ENCODE results near the gene ARL10.
"Not testable (repeated sequence)": the region's sequence is repeated elsewhere in the genome, so short reads cannot be mapped to it uniquely, and the experiment has no call there.

Gene ARL10

DNA sequence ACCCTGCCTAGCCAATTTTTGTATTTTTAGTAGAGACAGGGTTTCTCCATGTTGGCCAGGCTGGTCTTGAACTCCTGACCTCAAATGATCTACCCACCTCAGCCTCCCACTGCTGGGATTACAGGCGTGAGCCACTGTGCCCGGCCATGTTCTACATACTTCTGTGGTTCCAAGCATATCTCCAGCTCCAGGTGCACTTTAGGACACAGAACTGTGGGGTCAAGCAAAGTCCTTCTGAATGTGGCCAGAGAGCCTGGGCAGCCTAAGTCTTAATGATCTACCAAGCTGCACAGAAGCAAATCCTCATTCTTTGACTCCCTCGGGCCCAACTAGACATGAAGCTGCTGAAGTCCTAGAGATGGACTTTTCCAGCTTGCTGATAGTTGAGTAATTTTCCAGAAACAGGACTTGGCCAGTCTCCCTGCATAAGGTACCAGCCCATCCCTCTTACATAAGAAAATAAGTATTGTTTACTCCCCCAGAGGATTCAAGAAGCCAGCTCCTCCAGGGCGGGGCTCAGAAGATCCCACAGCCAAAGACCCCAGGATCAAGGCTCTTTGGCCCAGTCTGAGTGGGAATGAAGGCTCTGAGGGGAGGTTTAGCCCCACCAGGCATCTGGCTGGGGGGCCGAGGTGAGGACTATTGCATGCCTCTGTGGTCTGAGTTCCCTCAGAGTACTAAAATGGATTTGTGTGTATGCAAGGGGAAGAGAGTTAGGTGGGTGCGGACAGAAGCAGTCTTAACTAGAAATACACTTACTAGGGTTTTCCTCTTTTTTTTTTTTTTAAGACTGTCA is 42.4 kb downstream of the ARL10 start:
- H3K36me3 Mint-ChIP-seq (ENCODE audit: low read depth): peaks cover 14% of the 10 kb centered on the region

DNA sequence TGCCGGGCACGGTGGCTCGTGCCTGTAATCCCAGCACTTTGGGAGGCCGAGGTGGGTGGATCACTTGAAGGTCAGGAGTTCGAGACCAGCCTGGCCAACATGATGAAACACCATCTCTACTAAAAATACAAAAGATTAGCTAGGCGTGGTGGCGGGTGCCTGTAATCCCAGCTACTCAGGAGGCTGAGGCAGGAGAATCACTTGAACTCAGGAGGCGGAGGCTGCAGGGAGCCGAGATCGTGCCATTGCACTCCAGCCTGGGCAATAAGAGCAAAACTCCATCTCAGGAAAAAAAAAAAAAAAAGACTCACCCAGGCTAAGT is 42.9 kb downstream of the ARL10 start:
- H3K4me1 Mint-ChIP-seq (ENCODE audit: low read depth): peaks cover 11% of the 10 kb centered on the region
- H3K27me3 Mint-ChIP-seq (ENCODE audit: low read depth); H3K9me3 Mint-ChIP-seq; H3K27ac Mint-ChIP-seq; H3K4me3 Mint-ChIP-seq: not testable (repeated sequence)
- peaks cover 14% of the 10 kb centered on the region for H3K36me3 Mint-ChIP-seq (ENCODE audit: low read depth)

More for the DNA sequence above, 42.4 kb downstream of the ARL10 start:
- Mint-ChIP-seq H3K9me3 (no peaks in the 10 kb centered on the region), H3K27ac (no peak overlapping the region), H3K27me3 (ENCODE audit: low read depth) (no peaks in the 10 kb centered on the region), H3K4me1 (ENCODE audit: low read depth) (peaks cover 7% of the 10 kb centered on the region), H3K4me3 (no peak overlapping the region)

DNA sequence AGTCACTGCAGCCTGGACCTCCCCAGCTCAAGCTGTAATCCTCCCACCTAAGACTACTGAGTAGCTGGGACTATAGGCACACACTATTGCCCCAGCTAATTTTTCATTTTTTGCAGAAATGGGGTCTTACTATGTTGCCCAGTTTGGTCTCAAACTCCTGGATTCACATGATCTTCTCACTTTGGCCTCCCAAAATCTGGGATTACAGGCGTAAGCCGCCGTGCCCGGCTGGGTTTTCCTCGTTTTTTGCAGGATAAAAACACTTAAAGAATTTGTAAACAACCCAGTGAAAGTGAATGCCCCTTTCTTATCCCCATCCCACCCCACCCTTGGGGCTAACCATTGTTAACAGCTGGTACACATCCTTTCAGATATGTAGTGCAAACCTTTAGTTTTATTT is 43.3 kb downstream of the ARL10 start:
- no peaks in the 10 kb centered on the region for H3K27me3 Mint-ChIP-seq (ENCODE audit: low read depth)
- H3K27ac Mint-ChIP-seq: no peak overlapping the region
- H3K9me3 Mint-ChIP-seq: no peaks in the 10 kb centered on the region
- peaks cover 14% of the 10 kb centered on the region for H3K36me3 Mint-ChIP-seq (ENCODE audit: low read depth)
- H3K4me3 Mint-ChIP-seq: no peak overlapping the region
- peaks cover 12% of the 10 kb centered on the region for H3K4me1 Mint-ChIP-seq (ENCODE audit: low read depth)

DNA sequence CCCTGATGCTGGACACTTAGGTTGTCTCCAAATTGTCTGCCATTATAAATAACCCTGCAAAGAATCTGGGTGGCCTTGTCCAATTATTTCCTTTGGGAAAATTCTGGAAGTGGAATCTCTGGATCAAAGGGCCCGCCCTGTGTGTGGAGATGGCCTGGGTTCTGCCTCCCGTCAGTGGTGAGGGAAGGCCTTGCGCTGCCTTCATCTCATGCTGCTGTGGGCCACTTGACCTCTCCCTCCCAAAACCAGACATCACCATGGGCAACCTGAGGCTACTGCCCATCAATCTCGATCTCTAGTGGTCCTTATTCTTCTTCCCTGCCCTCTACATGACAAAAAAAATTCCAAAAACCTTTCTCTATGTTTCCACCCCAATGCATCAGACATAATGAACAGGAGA is 44.5 kb downstream of the ARL10 start:
- H3K27me3 Mint-ChIP-seq (ENCODE audit: low read depth): no peaks in the 10 kb centered on the region
- H3K36me3 Mint-ChIP-seq (ENCODE audit: low read depth): peaks cover 14% of the 10 kb centered on the region
- H3K4me3 Mint-ChIP-seq: no peak overlapping the region
- no peak overlapping the region for H3K27ac Mint-ChIP-seq
- H3K4me1 Mint-ChIP-seq (ENCODE audit: low read depth): peaks cover 21% of the 10 kb centered on the region
- H3K9me3 Mint-ChIP-seq: no peaks in the 10 kb centered on the region

DNA sequence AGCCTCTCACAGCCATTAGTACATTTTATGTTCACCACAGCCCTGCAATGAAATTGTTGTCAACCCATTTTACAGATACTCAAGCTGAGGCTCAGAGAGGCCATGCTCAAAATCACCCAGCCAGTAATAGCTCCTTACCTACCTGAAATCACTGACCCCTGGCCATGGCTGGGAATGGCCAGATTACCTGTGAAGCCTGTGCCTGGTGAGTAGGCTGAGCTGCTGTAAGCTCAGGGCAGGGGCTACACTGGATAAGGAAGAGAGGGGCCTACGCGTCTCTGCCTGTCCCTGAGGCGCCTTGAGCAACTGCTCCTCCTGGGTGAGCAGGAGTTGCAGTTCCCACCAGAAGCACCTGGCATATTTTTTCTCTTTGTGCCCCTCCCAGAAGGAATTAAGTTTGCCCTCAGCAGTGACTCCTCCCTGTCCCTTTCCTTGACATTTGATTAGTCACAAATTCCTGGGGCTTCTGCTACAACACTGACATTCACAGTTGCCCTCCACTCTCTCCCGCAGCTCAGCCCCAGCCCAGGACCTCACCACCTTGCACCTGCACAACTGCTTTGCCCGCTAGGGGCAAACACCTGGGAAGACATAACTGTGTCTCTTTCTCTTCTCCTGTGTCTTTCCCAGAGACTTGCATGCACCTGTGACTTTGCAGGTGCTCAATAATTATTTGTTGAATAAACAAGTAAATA is 45.3 kb downstream of the ARL10 start:
- Mint-ChIP-seq H3K9me3 (no peaks in the 10 kb centered on the region), H3K4me3 (no peak overlapping the region), H3K4me1 (ENCODE audit: low read depth) (peaks cover 29% of the 10 kb centered on the region), H3K36me3 (ENCODE audit: low read depth) (peaks cover 14% of the 10 kb centered on the region), H3K27me3 (ENCODE audit: low read depth) (no peaks in the 10 kb centered on the region), H3K27ac (no peak overlapping the region)

DNA sequence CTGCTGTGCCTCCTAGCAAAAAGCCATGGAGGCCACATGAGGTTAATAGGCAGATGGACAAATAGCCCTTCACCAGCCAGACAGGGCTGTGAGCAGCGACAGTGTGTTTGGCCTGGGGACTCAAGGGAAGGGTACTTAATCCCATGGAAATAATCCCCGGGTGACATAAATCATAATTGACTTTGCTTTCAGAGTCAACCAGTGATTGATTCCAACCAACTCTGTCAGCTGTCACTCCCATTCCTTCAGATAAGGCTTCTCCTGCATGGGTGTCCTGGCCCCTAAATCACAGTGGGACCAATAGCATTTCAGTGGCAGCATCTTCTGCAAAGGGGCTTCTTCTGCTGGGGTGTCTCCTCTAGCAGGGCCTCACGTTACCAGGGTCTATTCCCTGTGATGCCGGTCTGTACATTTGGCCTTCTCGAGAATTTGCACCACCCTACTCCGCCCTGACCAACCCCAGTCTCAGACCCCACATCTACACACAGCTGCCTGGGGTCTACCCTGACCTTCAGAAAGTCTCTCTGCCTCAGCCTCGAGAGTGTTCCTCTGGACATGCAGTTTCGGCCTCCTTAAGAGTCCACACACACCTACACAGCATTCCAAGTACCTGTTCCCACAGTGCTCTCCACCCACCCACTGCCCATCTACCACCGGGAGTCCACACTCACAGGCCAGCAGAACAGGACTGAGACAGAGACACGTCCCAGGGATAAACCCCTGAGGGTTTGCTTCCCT is 47.4 kb downstream of the ARL10 start:
- peaks cover 36% of the 10 kb centered on the region for H3K4me1 Mint-ChIP-seq (ENCODE audit: low read depth)
- H3K4me3 Mint-ChIP-seq: no peak overlapping the region
- no peaks in the 10 kb centered on the region for H3K27me3 Mint-ChIP-seq (ENCODE audit: low read depth)
- no peaks in the 10 kb centered on the region for H3K9me3 Mint-ChIP-seq
- H3K36me3 Mint-ChIP-seq (ENCODE audit: low read depth): peaks cover 9% of the 10 kb centered on the region
- H3K27ac Mint-ChIP-seq: no peak overlapping the region

DNA sequence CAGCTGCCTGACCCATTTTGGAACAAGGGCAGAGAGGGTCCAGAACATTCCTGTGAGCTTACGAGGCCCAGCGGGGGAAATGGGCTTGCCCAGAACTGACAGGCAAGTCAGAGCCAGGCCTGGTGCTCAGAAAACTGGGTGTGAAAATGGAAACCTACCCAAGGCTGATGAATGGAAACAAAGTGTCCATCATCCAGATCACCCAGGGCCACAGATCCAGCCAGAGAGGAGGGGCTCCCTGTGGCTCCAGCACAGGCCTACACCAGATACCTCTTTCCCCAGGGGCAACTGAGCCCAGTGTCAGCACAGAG is 47.9 kb downstream of the ARL10 start:
- H3K27me3 Mint-ChIP-seq (ENCODE audit: low read depth): peaks cover 2% of the 10 kb centered on the region
- H3K4me1 Mint-ChIP-seq (ENCODE audit: low read depth): peaks cover 36% of the 10 kb centered on the region
- peaks cover 9% of the 10 kb centered on the region for H3K36me3 Mint-ChIP-seq (ENCODE audit: low read depth)
- no peak overlapping the region for H3K4me3 Mint-ChIP-seq
- H3K9me3 Mint-ChIP-seq: no peaks in the 10 kb centered on the region
- no peak overlapping the region for H3K27ac Mint-ChIP-seq

DNA sequence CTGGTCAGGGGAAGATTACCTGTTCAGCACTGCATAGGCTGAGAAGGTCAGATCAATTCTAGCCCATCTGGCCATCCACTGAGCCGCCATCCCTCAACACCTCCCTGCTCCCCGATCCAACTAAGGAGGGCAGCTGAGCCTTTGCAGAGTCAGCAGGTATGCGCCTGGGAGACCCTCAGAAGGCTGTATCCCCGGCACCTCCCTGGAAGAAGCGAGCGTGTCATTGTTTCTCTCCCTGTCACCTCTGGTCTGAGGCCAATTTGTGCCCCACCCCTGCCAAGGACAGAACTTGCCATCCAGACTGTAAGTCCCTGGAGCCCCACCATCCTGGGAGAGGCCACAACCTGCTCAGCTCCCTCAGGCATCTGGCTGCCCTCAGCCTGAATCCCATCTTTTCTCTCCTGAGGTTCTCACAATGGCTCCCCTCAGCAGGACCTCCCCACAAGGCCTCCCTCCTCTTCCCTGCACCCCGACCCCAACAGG is 48.5 kb downstream of the ARL10 start:
- Mint-ChIP-seq H3K27ac (no peak overlapping the region), H3K9me3 (no peaks in the 10 kb centered on the region), H3K4me3 (no peak overlapping the region), H3K36me3 (ENCODE audit: low read depth) (peaks cover 9% of the 10 kb centered on the region), H3K4me1 (ENCODE audit: low read depth) (peaks cover 36% of the 10 kb centered on the region), H3K27me3 (ENCODE audit: low read depth) (peaks cover 3% of the 10 kb centered on the region)

DNA sequence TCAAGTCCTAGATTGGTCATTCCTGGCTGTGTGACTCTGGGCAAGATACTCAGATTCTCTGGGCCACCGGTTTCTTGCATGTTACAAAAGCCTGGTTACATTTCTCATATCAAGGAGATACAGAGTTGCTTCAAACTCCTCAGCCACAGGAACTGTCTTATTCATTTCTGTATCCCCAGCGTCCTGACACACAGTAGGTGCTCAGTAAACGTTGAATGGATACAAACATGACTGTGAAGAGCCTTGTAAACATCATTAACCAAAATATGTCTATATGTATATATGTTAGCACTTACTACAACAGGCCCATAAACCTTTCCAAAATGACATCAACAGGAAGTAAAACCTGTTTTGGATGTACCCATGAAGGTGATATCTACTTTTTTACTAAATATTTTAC is 49.4 kb downstream of the ARL10 start:
- Mint-ChIP-seq H3K36me3 (ENCODE audit: low read depth) (peaks cover 9% of the 10 kb centered on the region), H3K4me3 (peak overlapping the region; percentile 87), H3K9me3 (no peaks in the 10 kb centered on the region), H3K27ac (peak overlapping the region; percentile 41), H3K4me1 (ENCODE audit: low read depth) (peaks cover 36% of the 10 kb centered on the region), H3K27me3 (ENCODE audit: low read depth) (peaks cover 8% of the 10 kb centered on the region)

DNA sequence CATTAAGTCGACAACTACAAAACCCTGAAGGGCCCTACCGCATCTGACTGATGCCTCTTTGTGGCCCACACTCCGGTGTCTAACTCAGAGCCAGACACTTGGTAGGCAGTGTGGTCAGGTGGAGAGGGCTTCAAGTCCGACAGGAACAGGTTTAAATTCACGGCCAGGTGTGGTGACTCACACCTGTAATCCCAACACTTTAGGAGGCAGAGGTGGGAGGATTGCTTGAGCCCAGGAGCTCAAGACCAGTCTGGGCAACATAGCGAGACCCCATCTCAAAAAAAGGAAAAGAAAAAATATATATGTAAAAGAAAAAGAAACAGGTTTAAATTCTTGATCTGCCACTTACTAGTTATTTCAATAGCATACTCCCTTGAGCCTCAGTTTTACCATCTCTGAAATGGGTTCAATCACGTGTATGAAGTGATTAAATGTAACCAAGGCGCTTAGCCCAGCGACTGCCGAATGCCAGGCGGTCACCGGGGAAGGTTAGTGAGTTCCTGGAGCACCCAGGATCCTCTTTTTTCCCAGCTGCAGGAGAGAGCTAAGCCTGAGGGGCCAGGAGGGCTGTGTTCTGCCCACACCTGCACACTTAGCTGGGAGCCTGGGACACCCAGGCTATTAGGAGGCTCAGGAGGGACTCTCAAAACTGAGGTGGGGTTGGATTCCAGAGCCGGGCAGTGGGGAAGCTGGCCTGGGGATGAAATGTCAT is 50.1 kb downstream of the ARL10 start:
- Mint-ChIP-seq H3K36me3 (ENCODE audit: low read depth) (peaks cover 6% of the 10 kb centered on the region), H3K27me3 (ENCODE audit: low read depth) (peaks cover 10% of the 10 kb centered on the region), H3K4me1 (ENCODE audit: low read depth) (peaks cover 36% of the 10 kb centered on the region), H3K4me3 (peak overlapping the region; percentile 87), H3K27ac (peak overlapping the region; percentile 83), H3K9me3 (peaks cover 1% of the 10 kb centered on the region)

DNA sequence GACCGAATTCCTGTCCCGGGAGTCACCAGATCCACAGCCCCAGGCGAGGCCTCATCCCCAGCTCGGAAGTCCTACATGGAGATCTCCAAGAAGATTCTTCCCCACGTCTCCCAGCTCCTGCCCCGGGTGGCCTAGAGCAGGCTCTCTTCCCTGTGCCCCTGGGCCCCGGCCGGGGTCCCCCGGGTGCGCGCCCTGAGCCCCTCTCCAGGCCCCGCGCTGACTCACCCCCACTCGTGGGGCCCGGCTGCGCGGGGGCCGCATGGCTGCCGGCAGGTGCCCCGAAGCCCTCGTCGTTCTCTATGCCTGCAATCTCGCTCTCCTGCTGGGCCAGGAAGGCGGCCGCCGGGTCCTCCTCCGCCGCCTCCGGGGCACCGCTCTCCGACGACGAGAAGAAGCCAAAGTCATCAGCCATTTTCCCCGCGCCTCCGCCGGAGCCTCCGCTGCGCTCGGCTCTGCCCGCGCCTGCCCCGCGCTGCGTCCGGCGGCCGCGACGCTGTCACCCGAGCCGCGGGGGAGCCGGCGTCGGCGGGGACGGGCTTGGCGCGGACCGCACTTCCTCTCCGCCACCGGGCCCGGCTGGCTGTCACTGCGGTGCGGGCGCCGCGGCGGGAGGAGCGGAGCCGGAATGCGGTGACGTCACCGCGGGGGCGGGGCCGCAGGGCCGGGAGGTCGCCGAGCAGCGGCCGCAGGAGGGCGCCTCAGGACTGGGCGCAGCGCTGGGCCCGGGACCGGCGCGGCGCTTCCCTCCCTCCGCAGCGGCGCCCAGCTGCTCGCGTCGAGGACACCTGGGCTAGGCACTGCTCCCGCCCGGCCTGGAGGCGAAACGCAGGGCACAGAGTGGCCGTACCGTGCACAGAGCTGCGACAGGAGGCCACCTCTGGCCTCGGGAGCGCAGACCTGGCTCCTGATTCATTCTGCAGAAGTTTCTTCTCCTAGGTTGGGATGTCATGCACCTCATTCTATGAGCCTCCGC is 51.0 kb downstream of the ARL10 start, which contains the start of gene CLTB:
Gene CLTB (minus strand): TSS at position 588 of the 973 bp plus-strand sequence. CDS start 176 bp downstream, at position 412.
- Mint-ChIP-seq H3K9me3 (peaks cover 4% of the 10 kb centered on the region), H3K36me3 (ENCODE audit: low read depth) (peaks cover 6% of the 10 kb centered on the region), H3K4me3 (peak within 1 kb of the TSS; percentile 87), H3K4me1 (ENCODE audit: low read depth) (peaks cover 32% of the 10 kb centered on the region), H3K27ac (peak within 1 kb of the TSS; percentile 83), H3K27me3 (ENCODE audit: low read depth) (peaks cover 19% of the 10 kb centered on the region)

DNA sequence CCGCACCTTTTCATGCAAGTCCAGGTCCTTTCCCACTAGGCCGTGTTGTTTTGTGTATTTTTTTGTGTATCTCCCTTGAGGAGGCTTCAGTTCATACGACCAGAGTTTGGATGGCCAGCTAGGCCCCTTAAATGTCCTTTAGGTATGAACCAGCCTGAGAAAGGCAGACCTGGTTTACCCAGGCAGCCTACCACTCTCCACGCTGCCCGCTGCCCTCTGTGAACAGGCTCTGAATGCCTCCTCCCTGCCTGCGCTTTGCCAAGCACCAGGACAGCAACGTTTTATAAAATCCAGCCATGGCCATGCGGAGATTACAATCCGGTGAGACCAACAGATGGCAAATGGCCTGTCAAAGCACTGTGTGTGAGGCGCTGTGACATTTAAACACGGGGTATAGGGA is 51.7 kb downstream of the ARL10 start:
- peaks cover 4% of the 10 kb centered on the region for H3K9me3 Mint-ChIP-seq
- H3K4me3 Mint-ChIP-seq: peak overlapping the region; percentile 60
- H3K36me3 Mint-ChIP-seq (ENCODE audit: low read depth): peaks cover 2% of the 10 kb centered on the region
- peaks cover 29% of the 10 kb centered on the region for H3K4me1 Mint-ChIP-seq (ENCODE audit: low read depth)
- peaks cover 25% of the 10 kb centered on the region for H3K27me3 Mint-ChIP-seq (ENCODE audit: low read depth)
- peak overlapping the region; percentile 15 for H3K27ac Mint-ChIP-seq

DNA sequence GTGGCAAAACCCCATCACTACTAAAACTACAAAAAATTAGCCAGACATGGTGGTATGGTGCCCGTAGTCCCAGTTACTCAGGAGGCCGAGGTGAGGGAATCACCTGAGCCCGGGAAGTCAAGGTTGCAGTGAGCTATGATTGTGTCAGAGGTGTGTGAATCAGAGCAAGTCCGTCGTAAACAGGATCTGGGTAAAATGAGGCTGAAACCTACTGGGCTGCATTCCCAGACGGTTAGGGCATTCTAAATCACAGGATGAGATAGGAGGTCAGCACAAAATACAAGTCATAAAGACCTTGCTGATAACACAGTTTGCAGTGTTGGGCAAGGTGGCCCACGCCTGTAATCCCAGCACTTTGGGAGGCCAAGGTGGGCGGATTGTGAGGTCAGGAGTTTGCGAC is 53.0 kb downstream of the ARL10 start:
- no peak overlapping the region for H3K27ac Mint-ChIP-seq
- no peaks in the 10 kb centered on the region for H3K36me3 Mint-ChIP-seq (ENCODE audit: low read depth)
- H3K4me3 Mint-ChIP-seq: no peak overlapping the region
- H3K27me3 Mint-ChIP-seq (ENCODE audit: low read depth): peaks cover 34% of the 10 kb centered on the region
- peaks cover 25% of the 10 kb centered on the region for H3K4me1 Mint-ChIP-seq (ENCODE audit: low read depth)
- peaks cover 4% of the 10 kb centered on the region for H3K9me3 Mint-ChIP-seq
